HG02943 (cell line): ENCODE data around the gene CCDC74B.
"Not testable (repeated sequence)": the region's sequence is repeated elsewhere in the genome, so short reads cannot be mapped to it uniquely, and the experiment has no call there.

Experiments
- ATAC-seq: cut with Tn5 transposase; IDR thresholded peaks from one replicate; pipeline ENCODE4 v1.9.1; 2021; ENCODE audit warnings: mild to moderate bottlenecking, low read depth, moderate library complexity; ENCODE audit not compliant: unreplicated experiment

CCDC74B gene

GRCh38 chr2:130120924-130121323 lies 24.0 kb downstream of the CCDC74B start:
- not testable (repeated sequence) for ATAC-seq

GRCh38 chr2:130102597-130103363 lies 42.1 kb downstream of the CCDC74B start:
- ATAC-seq: not testable (repeated sequence)
